ENCODE data around the gene WASF2. TPM values are rescaled to one million over a fixed set of nuclear protein-coding genes. Genes with fewer than 3 reads are reported as not detected.

Gene WASF2
- total and polyA plus RNA-seq, 2 of the 13 experiments (the other 11 are each of a cell fraction or from before 2014, with no cell fraction given) = 10.4 to 27.7 TPM

DNA sequence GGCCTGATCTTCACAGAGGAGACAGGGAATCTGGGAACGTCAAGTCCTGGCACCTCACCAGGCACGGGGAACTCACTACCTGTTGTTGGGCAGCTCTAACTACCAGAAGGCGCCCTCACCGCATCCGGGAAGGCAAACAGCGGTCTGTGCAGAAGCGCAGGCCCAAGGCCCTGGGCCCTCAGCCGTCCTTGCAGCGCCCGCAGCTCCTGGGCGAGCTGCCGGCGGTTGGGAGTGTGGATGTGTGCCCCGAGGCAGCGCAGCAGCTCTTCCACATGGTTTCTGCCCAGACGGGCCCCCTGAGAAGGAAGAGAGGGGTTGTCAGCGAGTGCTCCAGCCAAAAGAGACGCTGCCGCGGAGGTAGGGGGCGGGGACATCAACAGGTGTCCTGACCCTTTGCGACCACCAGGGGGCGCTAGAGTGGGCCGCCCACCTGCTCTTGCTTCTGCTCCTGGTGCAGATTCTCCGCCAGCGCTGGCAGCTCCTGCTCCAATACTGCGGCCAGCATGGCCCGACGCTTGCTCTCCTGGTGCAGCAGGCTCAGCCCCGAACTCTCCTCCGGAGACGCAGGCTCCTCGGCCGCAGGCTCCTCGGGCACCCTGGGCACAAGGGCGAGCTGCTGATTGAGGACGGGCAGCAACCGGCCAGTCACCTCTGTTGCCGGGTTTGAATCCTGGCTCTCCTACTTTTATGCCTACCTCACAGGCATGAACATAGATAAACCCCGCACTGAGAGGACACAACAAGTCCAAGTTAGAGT lies 132.5 kb downstream of the WASF2 start (continued):
- TF ChIP-seq, protein P1, sequence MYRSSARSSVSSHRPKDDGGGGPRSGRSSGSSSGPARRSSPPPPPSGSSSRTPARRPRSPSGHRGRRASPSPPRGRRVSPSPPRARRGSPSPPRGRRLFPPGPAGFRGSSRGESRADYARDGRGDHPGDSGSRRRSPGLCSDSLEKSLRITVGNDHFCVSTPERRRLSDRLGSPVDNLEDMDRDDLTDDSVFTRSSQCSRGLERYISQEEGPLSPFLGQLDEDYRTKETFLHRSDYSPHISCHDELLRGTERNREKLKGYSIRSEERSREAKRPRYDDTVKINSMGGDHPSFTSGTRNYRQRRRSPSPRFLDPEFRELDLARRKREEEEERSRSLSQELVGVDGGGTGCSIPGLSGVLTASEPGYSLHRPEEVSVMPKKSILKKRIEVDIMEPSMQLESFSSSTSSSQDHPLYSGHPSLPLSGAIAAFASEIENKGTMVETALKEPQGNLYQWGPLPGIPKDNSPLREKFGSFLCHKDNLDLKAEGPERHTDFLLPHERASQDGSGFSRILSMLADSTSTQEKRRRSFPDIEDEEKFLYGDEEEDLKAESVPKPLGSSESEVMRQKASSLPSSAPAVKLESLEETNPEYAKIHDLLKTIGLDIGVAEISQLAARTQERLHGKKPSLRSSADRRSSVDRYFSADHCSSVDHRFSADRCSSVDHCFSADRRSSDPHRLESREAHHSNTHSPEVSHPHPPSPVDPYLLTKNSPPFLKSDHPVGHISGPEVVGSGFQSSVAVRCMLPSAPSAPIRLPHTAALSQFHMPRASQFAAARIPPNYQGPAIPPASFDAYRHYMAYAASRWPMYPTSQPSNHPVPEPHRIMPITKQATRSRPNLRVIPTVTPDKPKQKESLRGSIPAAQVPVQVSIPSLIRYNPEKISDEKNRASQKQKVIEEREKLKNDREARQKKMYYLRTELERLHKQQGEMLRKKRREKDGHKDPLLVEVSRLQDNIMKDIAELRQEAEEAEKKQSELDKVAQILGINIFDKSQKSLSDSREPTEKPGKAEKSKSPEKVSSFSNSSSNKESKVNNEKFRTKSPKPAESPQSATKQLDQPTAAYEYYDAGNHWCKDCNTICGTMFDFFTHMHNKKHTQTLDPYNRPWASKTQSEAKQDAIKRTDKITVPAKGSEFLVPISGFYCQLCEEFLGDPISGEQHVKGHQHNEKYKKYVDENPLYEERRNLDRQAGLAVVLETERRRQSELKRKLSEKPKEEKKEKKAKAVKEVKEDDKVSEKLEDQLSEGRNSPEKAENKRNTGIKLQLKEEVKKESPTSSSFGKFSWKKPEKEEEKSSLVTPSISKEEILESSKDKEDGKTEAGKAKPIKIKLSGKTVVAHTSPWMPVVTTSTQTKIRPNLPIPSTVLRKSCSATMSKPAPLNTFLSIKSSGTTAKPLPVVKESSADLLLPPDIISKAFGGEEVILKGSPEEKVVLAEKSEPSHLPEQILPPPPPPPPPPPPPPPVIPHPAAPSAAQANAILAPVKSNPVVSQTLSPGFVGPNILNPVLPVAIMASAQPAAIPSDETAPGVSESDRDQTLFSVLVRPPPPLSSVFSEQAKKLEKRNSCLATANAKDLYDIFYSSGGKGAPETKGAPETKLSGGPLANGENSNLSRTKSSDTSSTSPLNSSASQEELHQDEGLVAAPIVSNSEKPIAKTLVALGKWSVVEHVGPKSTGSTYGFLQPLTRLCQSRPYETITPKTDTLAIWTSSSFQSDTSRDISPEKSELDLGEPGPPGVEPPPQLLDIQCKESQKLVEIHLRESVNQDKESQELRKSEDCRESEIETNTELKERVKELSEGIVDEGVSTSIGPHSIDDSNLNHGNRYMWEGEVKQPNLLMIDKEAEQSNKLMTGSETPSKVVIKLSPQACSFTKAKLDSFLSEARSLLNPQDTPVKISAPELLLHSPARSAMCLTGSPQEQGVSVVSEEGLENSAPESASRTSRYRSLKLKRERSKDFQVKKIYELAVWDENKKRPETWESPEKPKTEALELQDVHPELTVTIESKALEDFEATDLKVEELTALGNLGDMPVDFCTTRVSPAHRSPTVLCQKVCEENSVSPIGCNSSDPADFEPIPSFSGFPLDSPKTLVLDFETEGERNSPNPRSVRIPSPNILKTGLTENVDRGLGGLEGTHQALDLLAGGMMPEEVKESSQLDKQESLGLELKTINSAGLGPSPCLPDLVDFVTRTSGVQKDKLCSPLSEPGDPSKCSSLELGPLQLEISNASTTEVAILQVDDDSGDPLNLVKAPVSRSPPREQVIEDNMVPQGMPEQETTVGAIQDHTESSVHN (CRISPR knock-in tag; IDR thresholded peaks at IDR 0.05) = no peak
- no peak for TF ChIP-seq NFYB (CRISPR knock-in tag; IDR thresholded peaks at IDR 0.05)
- TF ChIP-seq, protein P2, sequence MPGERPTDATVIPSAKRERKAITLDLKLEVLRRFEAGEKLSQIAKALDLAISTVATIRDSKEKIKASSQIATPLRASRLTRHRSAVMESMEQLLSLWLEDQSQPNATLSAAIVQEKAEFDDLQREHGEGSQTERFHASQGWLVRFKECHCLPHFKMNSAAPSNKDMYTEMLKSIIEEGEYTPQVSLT (CRISPR knock-in tag; IDR thresholded peaks at IDR 0.05; ENCODE audit: borderline replicate concordance, low read depth) = no peak
- no peak for TF ChIP-seq NR3C1 (CRISPR knock-in tag; IDR thresholded peaks at IDR 0.05)
- no peak for TF ChIP-seq ZNF263 (CRISPR knock-in tag; IDR thresholded peaks at IDR 0.05)
- no peak for TF ChIP-seq ZKSCAN1 (IDR thresholded peaks at IDR 0.05; ENCODE audit: low read length)
- TF ChIP-seq, protein P3, sequence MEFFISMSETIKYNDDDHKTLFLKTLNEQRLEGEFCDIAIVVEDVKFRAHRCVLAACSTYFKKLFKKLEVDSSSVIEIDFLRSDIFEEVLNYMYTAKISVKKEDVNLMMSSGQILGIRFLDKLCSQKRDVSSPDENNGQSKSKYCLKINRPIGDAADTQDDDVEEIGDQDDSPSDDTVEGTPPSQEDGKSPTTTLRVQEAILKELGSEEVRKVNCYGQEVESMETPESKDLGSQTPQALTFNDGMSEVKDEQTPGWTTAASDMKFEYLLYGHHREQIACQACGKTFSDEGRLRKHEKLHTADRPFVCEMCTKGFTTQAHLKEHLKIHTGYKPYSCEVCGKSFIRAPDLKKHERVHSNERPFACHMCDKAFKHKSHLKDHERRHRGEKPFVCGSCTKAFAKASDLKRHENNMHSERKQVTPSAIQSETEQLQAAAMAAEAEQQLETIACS (CRISPR knock-in tag; IDR thresholded peaks at IDR 0.05) = no peak
- no peak for TF ChIP-seq ELF4 (CRISPR knock-in tag; IDR thresholded peaks at IDR 0.05; ENCODE audit: borderline replicate concordance)
- TF ChIP-seq GABPB1 (CRISPR knock-in tag; IDR thresholded peaks at IDR 0.05) = peak; percentile 34; the same call in 1 of the 2 replicates
- 0 out of 2 replicates have a peak, but pooled peaks have one; percentile 9 for TF ChIP-seq ZMYM3 (CRISPR knock-in tag; IDR thresholded peaks at IDR 0.05)
- TF ChIP-seq GTF3A (CRISPR knock-in tag; conservative IDR thresholded peaks at IDR 0.05) = no peak
- TF ChIP-seq, protein P4, sequence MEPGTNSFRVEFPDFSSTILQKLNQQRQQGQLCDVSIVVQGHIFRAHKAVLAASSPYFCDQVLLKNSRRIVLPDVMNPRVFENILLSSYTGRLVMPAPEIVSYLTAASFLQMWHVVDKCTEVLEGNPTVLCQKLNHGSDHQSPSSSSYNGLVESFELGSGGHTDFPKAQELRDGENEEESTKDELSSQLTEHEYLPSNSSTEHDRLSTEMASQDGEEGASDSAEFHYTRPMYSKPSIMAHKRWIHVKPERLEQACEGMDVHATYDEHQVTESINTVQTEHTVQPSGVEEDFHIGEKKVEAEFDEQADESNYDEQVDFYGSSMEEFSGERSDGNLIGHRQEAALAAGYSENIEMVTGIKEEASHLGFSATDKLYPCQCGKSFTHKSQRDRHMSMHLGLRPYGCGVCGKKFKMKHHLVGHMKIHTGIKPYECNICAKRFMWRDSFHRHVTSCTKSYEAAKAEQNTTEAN (CRISPR knock-in tag; conservative IDR thresholded peaks at IDR 0.05) = no peak
